ENCODE results near the gene TMEM255B.

GRCh38 chr13:113785051-113786010 lies 26.3 kb downstream of the TMEM255B start:
- TF ChIP-seq CTCF (conservative IDR thresholded peaks at IDR 0.05) = no peak
- TF ChIP-seq EZH2 (IDR thresholded peaks at IDR 0.05; ENCODE audit: low read depth) = no peak
